Hepatocyte (in vitro differentiated cells): ENCODE measurements around the gene ULK4. TPM values are rescaled to one million over a fixed set of nuclear protein-coding genes. Genes with fewer than 3 reads are reported as not detected.

Source experiments
- DNase-seq: peaks from one replicate; pipeline ENCODE4 v3.0.0-alpha.2; 2016; ENCODE audit warnings: low spot score
- H2AFZ ChIP-seq: fragments of 200-600 bp; sonication (generic); 2 replicates; pipeline ENCODE4 v1.6.0; 2016; ENCODE audit warnings: antibody characterized with exemption, mild to moderate bottlenecking
- H3K27ac ChIP-seq: fragments of 200-600 bp; sonication (generic); 2 replicates; pipeline ENCODE4 v1.5.1; 2016; ENCODE audit warnings: mild to moderate bottlenecking
- H3K27me3 ChIP-seq: fragments of 200-600 bp; sonication (generic); 2 replicates; pipeline ENCODE4 v1.6.1; 2016
- H3K36me3 ChIP-seq: fragments of 200-600 bp; sonication (generic); replicated peaks from 2 replicates; pipeline ENCODE4 v1.5.1; 2016; ENCODE audit warnings: low read depth; ENCODE audit not compliant: insufficient read depth
- H3K4me1 ChIP-seq: fragments of 200-600 bp; sonication (generic); 2 replicates; pipeline ENCODE4 v1.5.1; 2016; ENCODE audit warnings: mild to moderate bottlenecking, moderate library complexity; ENCODE audit not compliant: insufficient read depth
- H3K4me2 ChIP-seq: fragments of 200-600 bp; sonication (generic); 2 replicates; pipeline ENCODE4 v1.6.0; 2016
- H3K4me3 ChIP-seq: fragments of 200-600 bp; sonication (generic); 2 replicates; pipeline ENCODE4 v1.5.1; 2016; ENCODE audit warnings: mild to moderate bottlenecking
- H3K79me2 ChIP-seq: fragments of 200-600 bp; sonication (generic); 2 replicates; pipeline ENCODE4 v1.6.0; 2017; ENCODE audit warnings: mild to moderate bottlenecking
- H3K9me2 ChIP-seq: fragments of 200-600 bp; sonication (generic); replicated peaks from 2 replicates; pipeline ENCODE4 v1.6.0; 2017; ENCODE audit warnings: mild to moderate bottlenecking; ENCODE audit not compliant: insufficient read depth
- H3K9me3 ChIP-seq: fragments of 200-600 bp; sonication (generic); 2 replicates; pipeline ENCODE4 v1.5.1; 2016; ENCODE audit warnings: low read depth, mild to moderate bottlenecking
- H4K20me1 ChIP-seq: fragments of 200-600 bp; sonication (generic); 2 replicates; pipeline ENCODE4 v1.6.0; 2016; ENCODE audit warnings: mild to moderate bottlenecking; ENCODE audit not compliant: insufficient read depth, poor library complexity, severe bottlenecking
- EZH2 ChIP-seq: fragments of 200-600 bp; sonication (generic); IDR thresholded peaks from 2 replicates; pipeline ENCODE4 v1.6.1; 2016; ENCODE audit warnings: antibody characterized with exemption, mild to moderate bottlenecking, borderline replicate concordance
- EZH2phosphoT487 ChIP-seq: fragments of 200-600 bp; sonication (generic); IDR thresholded peaks from one replicate; pipeline ENCODE4 v1.6.1; 2018; ENCODE audit warnings: antibody characterized with exemption, mild to moderate bottlenecking, low read depth, moderate library complexity; ENCODE audit not compliant: unreplicated experiment, severe bottlenecking
- WGBS: methylation state at CpG from one replicate; pipeline ENCODE4 v1.1.6; 2016; ENCODE audit warnings: low lambda C conversion rate; ENCODE audit errors: missing lambda C conversion rate; 5-methylcytosine and 5-hydroxymethylcytosine counted together
- polyA plus RNA-seq: library from polyadenylated mRNA; unstranded; fragments of >200 nt; fragmentation: Nextera tagmentation; extraction: Ambion mirVana; gene quantifications from 2 replicates; pipeline ENCODE4 v1.2.1, GENCODE V29; 2016
- total RNA-seq: library from RNA; depleted of rRNA; stranded (reverse); fragments of >200 nt; gene quantifications from 2 replicates; pipeline ENCODE4 v1.2.3, GENCODE V29; 2014
- TF ChIP-seq, protein P1 (sequence below): fragments of 200-600 bp; sonication (generic); IDR thresholded peaks from 2 replicates; pipeline ENCODE4 v1.5.1; 2016; ENCODE audit warnings: antibody characterized with exemption, mild to moderate bottlenecking; ENCODE audit not compliant: poor library complexity

The ULK4 gene
- total and polyA plus RNA-seq, 2 experiments from 2014 or later: 3.8 to 9.1 TPM

GRCh38 chr3:41684797-41685735 is 276.8 kb downstream of the ULK4 start:
- H2AFZ ChIP-seq: no peak overlapping the region
- DNase-seq: no peak
- peaks cover 41% of the 10 kb centered on the region for H3K4me1 ChIP-seq
- H3K4me2 ChIP-seq: no peak overlapping the region
- TF ChIP-seq EZH2: no peak
- no peak for TF ChIP-seq EZH2phosphoT487
- TF ChIP-seq, protein P1, sequence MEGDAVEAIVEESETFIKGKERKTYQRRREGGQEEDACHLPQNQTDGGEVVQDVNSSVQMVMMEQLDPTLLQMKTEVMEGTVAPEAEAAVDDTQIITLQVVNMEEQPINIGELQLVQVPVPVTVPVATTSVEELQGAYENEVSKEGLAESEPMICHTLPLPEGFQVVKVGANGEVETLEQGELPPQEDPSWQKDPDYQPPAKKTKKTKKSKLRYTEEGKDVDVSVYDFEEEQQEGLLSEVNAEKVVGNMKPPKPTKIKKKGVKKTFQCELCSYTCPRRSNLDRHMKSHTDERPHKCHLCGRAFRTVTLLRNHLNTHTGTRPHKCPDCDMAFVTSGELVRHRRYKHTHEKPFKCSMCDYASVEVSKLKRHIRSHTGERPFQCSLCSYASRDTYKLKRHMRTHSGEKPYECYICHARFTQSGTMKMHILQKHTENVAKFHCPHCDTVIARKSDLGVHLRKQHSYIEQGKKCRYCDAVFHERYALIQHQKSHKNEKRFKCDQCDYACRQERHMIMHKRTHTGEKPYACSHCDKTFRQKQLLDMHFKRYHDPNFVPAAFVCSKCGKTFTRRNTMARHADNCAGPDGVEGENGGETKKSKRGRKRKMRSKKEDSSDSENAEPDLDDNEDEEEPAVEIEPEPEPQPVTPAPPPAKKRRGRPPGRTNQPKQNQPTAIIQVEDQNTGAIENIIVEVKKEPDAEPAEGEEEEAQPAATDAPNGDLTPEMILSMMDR: no peak
- 89% methylated on average over 4 of the region's 4 CpGs for WGBS
- H3K4me3 ChIP-seq: no peak overlapping the region
- no peaks in the 10 kb centered on the region for H3K9me3 ChIP-seq
- H3K36me3 ChIP-seq: no peaks in the 10 kb centered on the region
- no peaks in the 10 kb centered on the region for H3K27me3 ChIP-seq
- no peaks in the 10 kb centered on the region for H3K9me2 ChIP-seq
- no peak overlapping the region for H3K27ac ChIP-seq
- H3K79me2 ChIP-seq: no peaks in the 10 kb centered on the region
- H4K20me1 ChIP-seq: no peaks in the 10 kb centered on the region

DNA sequence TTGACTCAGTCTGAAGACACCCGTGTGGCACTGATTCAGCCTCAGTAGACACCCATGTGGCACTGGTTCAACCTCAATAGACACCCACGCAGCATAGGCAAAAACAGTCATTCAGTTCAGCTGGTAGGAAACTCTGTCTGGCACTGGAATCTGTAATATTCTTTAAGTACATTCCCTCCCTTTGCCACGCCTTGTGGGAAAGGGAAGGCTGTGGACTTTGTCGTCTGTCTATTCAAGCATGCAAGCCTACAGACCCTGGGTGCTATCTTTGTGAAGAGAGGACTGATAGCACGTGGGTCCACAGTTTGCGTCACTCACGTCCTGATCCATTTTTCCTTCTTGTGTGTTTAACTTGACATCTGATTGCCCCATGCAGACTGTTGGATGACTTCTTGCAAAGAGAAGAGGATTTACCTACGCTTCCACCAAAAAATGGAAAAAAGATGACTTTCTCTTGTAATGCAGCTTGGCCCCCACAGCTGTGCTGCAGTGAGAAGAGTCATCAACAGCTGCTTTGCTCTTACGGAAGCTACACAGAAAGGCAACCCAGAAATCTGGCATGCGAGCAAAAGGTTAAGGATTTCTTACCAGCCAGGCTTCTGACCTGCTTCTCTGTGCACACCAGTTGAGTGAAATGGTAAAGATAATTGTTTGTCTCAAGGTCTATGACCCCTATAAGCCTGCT is 278.1 kb downstream of the ULK4 start:
- H3K27me3 ChIP-seq: no peaks in the 10 kb centered on the region
- H3K9me3 ChIP-seq: no peaks in the 10 kb centered on the region
- H3K4me2 ChIP-seq: peak overlapping the region; percentile 35
- no peaks in the 10 kb centered on the region for H4K20me1 ChIP-seq
- no peaks in the 10 kb centered on the region for H3K79me2 ChIP-seq
- H3K4me1 ChIP-seq: peaks cover 35% of the 10 kb centered on the region
- peak; percentile 80 for DNase-seq
- H3K9me2 ChIP-seq: no peaks in the 10 kb centered on the region
- no peak overlapping the region for H2AFZ ChIP-seq
- no peaks in the 10 kb centered on the region for H3K36me3 ChIP-seq
- H3K4me3 ChIP-seq: no peak overlapping the region
- peak overlapping the region; percentile 90 for H3K27ac ChIP-seq
- 69% methylated on average over 10 of the region's 10 CpGs for WGBS
- TF ChIP-seq, protein P1: no peak
- TF ChIP-seq EZH2phosphoT487 (no peak), EZH2 (no peak)

DNA sequence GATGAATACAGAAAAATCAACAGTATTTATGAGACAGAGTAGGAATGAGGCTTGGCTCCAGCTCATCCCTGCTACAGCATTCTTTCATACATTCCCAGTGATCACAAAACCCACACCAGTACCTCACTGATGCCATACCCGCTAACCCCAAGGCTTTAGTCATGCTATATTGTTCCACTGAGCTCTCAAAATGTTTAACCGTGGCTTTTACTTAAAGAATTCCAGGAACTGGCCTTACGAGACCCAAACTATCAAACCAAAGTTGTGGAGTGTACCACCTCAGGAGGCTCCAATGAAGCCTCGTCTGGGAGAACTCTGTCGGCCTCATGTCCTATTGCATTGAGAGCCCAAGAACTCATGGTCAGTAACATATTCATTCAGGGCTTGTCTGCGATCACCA is 278.9 kb downstream of the ULK4 start:
- peaks cover 29% of the 10 kb centered on the region for H3K4me1 ChIP-seq
- H3K27ac ChIP-seq: peak overlapping the region; percentile 90
- H3K4me3 ChIP-seq: no peak overlapping the region
- TF ChIP-seq EZH2: no peak
- TF ChIP-seq, protein P1: no peak
- no peak for TF ChIP-seq EZH2phosphoT487
- H3K9me2 ChIP-seq: no peaks in the 10 kb centered on the region
- no peak for DNase-seq
- H3K36me3 ChIP-seq: no peaks in the 10 kb centered on the region
- no peaks in the 10 kb centered on the region for H3K27me3 ChIP-seq
- H3K4me2 ChIP-seq: peak overlapping the region; percentile 35
- H4K20me1 ChIP-seq: no peaks in the 10 kb centered on the region
- no peaks in the 10 kb centered on the region for H3K9me3 ChIP-seq
- H2AFZ ChIP-seq: no peak overlapping the region
- H3K79me2 ChIP-seq: no peaks in the 10 kb centered on the region
- WGBS: 94% methylated on average over 6 of the region's 6 CpGs
